GM23248 (cell line): ENCODE results near the gene SMAD1. TPM values are rescaled to one million over a fixed set of nuclear protein-coding genes. Genes with fewer than 3 reads are reported as not detected.

Source experiments
- DNase-seq: peaks from one replicate; pipeline ENCODE4 v3.0.0-alpha.2; 2015
- H2AFZ ChIP-seq: fragments of 200-600 bp; sonication (generic); 2 replicates; pipeline ENCODE4 v1.6.1; 2016; ENCODE audit warnings: antibody characterized with exemption
- H3F3A ChIP-seq: fragments of 200-600 bp; sonication (generic); 2 replicates; pipeline ENCODE4 v1.6.1; 2016; ENCODE audit warnings: mild to moderate bottlenecking, antibody characterized with exemption, mixed run types; ENCODE audit not compliant: insufficient read depth
- H3K27ac ChIP-seq: fragments of 200-600 bp; sonication (generic); 2 replicates; pipeline ENCODE4 v1.5.1; 2016; ENCODE audit warnings: mild to moderate bottlenecking
- H3K27me3 ChIP-seq: fragments of 200-600 bp; sonication (generic); replicated peaks from 2 replicates; pipeline ENCODE4 v1.6.1; 2016; ENCODE audit warnings: mild to moderate bottlenecking; ENCODE audit not compliant: insufficient read depth
- H3K36me3 ChIP-seq: fragments of 200-600 bp; sonication (generic); 2 replicates; pipeline ENCODE4 v1.6.1; 2016; ENCODE audit warnings: low read depth, mild to moderate bottlenecking
- H3K4me1 ChIP-seq: fragments of 200-600 bp; sonication (generic); 2 replicates; pipeline ENCODE4 v1.6.1; 2016; ENCODE audit warnings: mild to moderate bottlenecking; ENCODE audit not compliant: insufficient read depth
- H3K4me2 ChIP-seq: fragments of 200-600 bp; sonication (generic); one replicate; pipeline ENCODE4 v1.6.1; 2016; ENCODE audit warnings: mild to moderate bottlenecking; ENCODE audit not compliant: unreplicated experiment
- H3K4me3 ChIP-seq: fragments of 200-600 bp; sonication (generic); 2 replicates; pipeline ENCODE4 v1.5.1; 2016; ENCODE audit warnings: mild to moderate bottlenecking
- H3K79me2 ChIP-seq: fragments of 200-600 bp; sonication (generic); 2 replicates; pipeline ENCODE4 v1.6.1; 2016; ENCODE audit warnings: mild to moderate bottlenecking; ENCODE audit not compliant: insufficient read depth
- H3K9ac ChIP-seq: fragments of 200-600 bp; sonication (generic); 2 replicates; pipeline ENCODE4 v1.6.1; 2016; ENCODE audit warnings: mild to moderate bottlenecking
- H3K9me2 ChIP-seq: fragments of 200-600 bp; sonication (generic); 2 replicates; pipeline ENCODE4 v1.6.1; 2016; ENCODE audit warnings: mixed run types, mild to moderate bottlenecking, moderate library complexity; ENCODE audit not compliant: insufficient read depth
- H3K9me3 ChIP-seq: fragments of 200-600 bp; sonication (generic); one replicate; pipeline ENCODE4 v1.6.1; 2017; ENCODE audit warnings: low read depth
- H4K20me1 ChIP-seq: fragments of 200-600 bp; sonication (generic); 2 replicates; pipeline ENCODE4 v1.6.0; 2016; ENCODE audit not compliant: insufficient read depth
- EZH2 ChIP-seq: fragments of 200-600 bp; sonication (generic); IDR thresholded peaks from 2 replicates; pipeline ENCODE4 v1.6.1; 2018; ENCODE audit warnings: antibody characterized with exemption, mild to moderate bottlenecking; ENCODE audit not compliant: insufficient read depth, poor library complexity, severe bottlenecking
- EZH2phosphoT487 ChIP-seq: fragments of 200-600 bp; sonication (generic); IDR thresholded peaks from 2 replicates; pipeline ENCODE4 v1.6.1; 2018; ENCODE audit warnings: antibody characterized with exemption, moderate library complexity, mild to moderate bottlenecking, low read depth; ENCODE audit not compliant: insufficient read depth
- WGBS, 2 experiments: methylation state at CpG; one replicate each; pipeline ENCODE4 v1.1.6; 2015 to 2017; ENCODE audit warnings: low lambda C conversion rate in 2 of 2, low coverage in 1 of 2; ENCODE audit errors: missing lambda C conversion rate in 2 of 2; 5-methylcytosine and 5-hydroxymethylcytosine counted together
- in situ Hi-C: fragments of 300-500 bp; cut with MboI; formaldehyde crosslinking; loops from 2 replicates; pipeline ENCODE4 v1.15.0; 2020
- polyA plus RNA-seq: library from polyadenylated mRNA; unstranded; fragments of >200 nt; fragmentation: Nextera tagmentation; extraction: Ambion mirVana; gene quantifications from 2 replicates; pipeline ENCODE4 v1.2.1, GENCODE V29; 2016
- total RNA-seq: library from RNA; depleted of rRNA; stranded (reverse); fragments of >200 nt; shearing (Covaris generic); gene quantifications from 2 replicates; pipeline ENCODE4 v1.2.3, GENCODE V29; 2014

SMAD1 gene
- total and polyA plus RNA-seq, 2 experiments from 2014 or later: 20.2 to 24.0 TPM

- no peak overlapping the region for H3K9ac ChIP-seq
- no peaks in the 10 kb centered on the region for H4K20me1 ChIP-seq
- H3K36me3 ChIP-seq: no peaks in the 10 kb centered on the region; the same call in 1 of the 2 replicates
- no peaks in the 10 kb centered on the region for H3K27me3 ChIP-seq
- 85 to 90% methylated on average over 2 of the region's 2 CpGs for WGBS, 2 experiments
- no peak overlapping the region for H3K4me3 ChIP-seq
- no peak overlapping the region for H3K27ac ChIP-seq
- H2AFZ ChIP-seq: no peak overlapping the region
- no peaks in the 10 kb centered on the region for H3K9me3 ChIP-seq
- TF ChIP-seq EZH2 (no peak), EZH2phosphoT487 (no peak)
- in situ Hi-C loops: no loop called here
- H3K4me2 ChIP-seq: no peak overlapping the region
- H3K9me2 ChIP-seq: no peaks in the 10 kb centered on the region
- peak; percentile 66 for DNase-seq
- H3K79me2 ChIP-seq: peaks cover 83% of the 10 kb centered on the region
- peaks cover 17% of the 10 kb centered on the region for H3K4me1 ChIP-seq
- H3F3A ChIP-seq: peaks cover 21% of the 10 kb centered on the region
Measured at GRCh38 chr4:145523117-145523516, 41.5 kb downstream of the SMAD1 start.

GRCh38 chr4:145524552-145524951 lies 42.9 kb downstream of the SMAD1 start:
- TF ChIP-seq EZH2phosphoT487 (no peak), EZH2 (no peak)
- Histone ChIP-seq H3K4me2 (peak overlapping the region; percentile 26), H3K79me2 (peaks cover 76% of the 10 kb centered on the region)

GRCh38 chr4:145525291-145525740 lies 43.7 kb downstream of the SMAD1 start:
- peak overlapping the region; percentile 27 for H2AFZ ChIP-seq
- TF ChIP-seq EZH2 (no peak), EZH2phosphoT487 (no peak)
- H3K9me2 ChIP-seq: no peaks in the 10 kb centered on the region
- DNase-seq: peak; percentile 36
- peak overlapping the region; percentile 26 for H3K4me2 ChIP-seq
- H3K4me1 ChIP-seq: peaks cover 18% of the 10 kb centered on the region
- H4K20me1 ChIP-seq: no peaks in the 10 kb centered on the region
- H3K27me3 ChIP-seq: no peaks in the 10 kb centered on the region
- in situ Hi-C loops: no loop called here
- peak overlapping the region; percentile 16 for H3K4me3 ChIP-seq
- H3K27ac ChIP-seq: peak overlapping the region; percentile 6
- 9 to 13% methylated on average over 1 of the region's 1 CpG for WGBS, 2 experiments
- peaks cover 72% of the 10 kb centered on the region for H3K79me2 ChIP-seq
- no peak overlapping the region for H3K9ac ChIP-seq
- peaks cover 21% of the 10 kb centered on the region for H3F3A ChIP-seq
- no peaks in the 10 kb centered on the region for H3K36me3 ChIP-seq
- no peaks in the 10 kb centered on the region for H3K9me3 ChIP-seq

More at GRCh38 chr4:145524552-145524951, 42.9 kb downstream of the SMAD1 start:
- in situ Hi-C loops: no loop called here
- H3F3A ChIP-seq: peaks cover 21% of the 10 kb centered on the region
- no peaks in the 10 kb centered on the region for H3K27me3 ChIP-seq
- H3K4me1 ChIP-seq: peaks cover 17% of the 10 kb centered on the region
- peak overlapping the region; percentile 6; the same call in 1 of the 2 replicates for H3K27ac ChIP-seq
- no peak for DNase-seq
- H3K4me3 ChIP-seq: peak overlapping the region; percentile 16; the same call in 1 of the 2 replicates
- H4K20me1 ChIP-seq: no peaks in the 10 kb centered on the region
- no peaks in the 10 kb centered on the region; the same call in 1 of the 2 replicates for H3K36me3 ChIP-seq
- peak overlapping the region; percentile 27 for H2AFZ ChIP-seq
- WGBS, 2 experiments: 9 to 13% methylated on average over 2 of the region's 2 CpGs
- H3K9ac ChIP-seq: no peak overlapping the region
- no peaks in the 10 kb centered on the region for H3K9me3 ChIP-seq
- no peaks in the 10 kb centered on the region for H3K9me2 ChIP-seq

- H3K27me3 ChIP-seq: no peaks in the 10 kb centered on the region
- no peaks in the 10 kb centered on the region for H3K36me3 ChIP-seq
- H4K20me1 ChIP-seq: no peaks in the 10 kb centered on the region
- H3K9me2 ChIP-seq: no peaks in the 10 kb centered on the region
- no peak overlapping the region for H3K4me3 ChIP-seq
- no peak overlapping the region for H3K27ac ChIP-seq
- 82% methylated on average over 10 of the region's 10 CpGs for whole genome bisulfite sequencing, 2 experiments
- H3K79me2 ChIP-seq: peaks cover 66% of the 10 kb centered on the region
- TF ChIP-seq EZH2 (no peak), EZH2phosphoT487 (no peak)
- no peaks in the 10 kb centered on the region for H3K9me3 ChIP-seq
- peaks cover 21% of the 10 kb centered on the region for H3F3A ChIP-seq
- no peak for DNase-seq
- H3K9ac ChIP-seq: no peak overlapping the region
- in situ Hi-C loops: no loop called here
- H2AFZ ChIP-seq: no peak overlapping the region
- no peak overlapping the region for H3K4me2 ChIP-seq
- H3K4me1 ChIP-seq: peaks cover 22% of the 10 kb centered on the region
Measured at GRCh38 chr4:145527773-145528172, 46.1 kb downstream of the SMAD1 start.
